NB4 (cell line): Measurements from ENCODE around the gene WNT1.

Experiments used
- POLR2A ChIP-seq: IDR thresholded peaks from 2 replicates; pipeline ENCODE4 v1.6.1; 2011; ENCODE audit warnings: mild to moderate bottlenecking; ENCODE audit not compliant: insufficient read length; ENCODE audit errors: extremely low read depth
- TF ChIP-seq, protein P1 (sequence below): IDR thresholded peaks from one replicate; pipeline ENCODE4 v1.5.1; 2012; ENCODE audit warnings: low read depth, low read length

- TF ChIP-seq, protein P1, sequence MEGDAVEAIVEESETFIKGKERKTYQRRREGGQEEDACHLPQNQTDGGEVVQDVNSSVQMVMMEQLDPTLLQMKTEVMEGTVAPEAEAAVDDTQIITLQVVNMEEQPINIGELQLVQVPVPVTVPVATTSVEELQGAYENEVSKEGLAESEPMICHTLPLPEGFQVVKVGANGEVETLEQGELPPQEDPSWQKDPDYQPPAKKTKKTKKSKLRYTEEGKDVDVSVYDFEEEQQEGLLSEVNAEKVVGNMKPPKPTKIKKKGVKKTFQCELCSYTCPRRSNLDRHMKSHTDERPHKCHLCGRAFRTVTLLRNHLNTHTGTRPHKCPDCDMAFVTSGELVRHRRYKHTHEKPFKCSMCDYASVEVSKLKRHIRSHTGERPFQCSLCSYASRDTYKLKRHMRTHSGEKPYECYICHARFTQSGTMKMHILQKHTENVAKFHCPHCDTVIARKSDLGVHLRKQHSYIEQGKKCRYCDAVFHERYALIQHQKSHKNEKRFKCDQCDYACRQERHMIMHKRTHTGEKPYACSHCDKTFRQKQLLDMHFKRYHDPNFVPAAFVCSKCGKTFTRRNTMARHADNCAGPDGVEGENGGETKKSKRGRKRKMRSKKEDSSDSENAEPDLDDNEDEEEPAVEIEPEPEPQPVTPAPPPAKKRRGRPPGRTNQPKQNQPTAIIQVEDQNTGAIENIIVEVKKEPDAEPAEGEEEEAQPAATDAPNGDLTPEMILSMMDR: no peak
- TF ChIP-seq POLR2A: no peak
These were observed 12.8 kb upstream of the WNT1 start for GRCh38 chr12:48965298-48965838.
